IPS DF 6.9 (cell line): ENCODE results near the gene FAM217B.

ENCODE experiments used
- DNase-seq: peaks from one replicate; pipeline ENCODE4 v3.0.0-alpha.2; 2013; ENCODE audit warnings: low read depth, low spot score
- H3K27ac ChIP-seq: one replicate; pipeline ENCODE4 v1.5.1; 2013; ENCODE audit warnings: low read length, control low read depth
- H3K27me3 ChIP-seq: 2 replicates; pipeline ENCODE4 v1.6.1; 2013; ENCODE audit warnings: mild to moderate bottlenecking, low read length; ENCODE audit not compliant: control insufficient read depth, insufficient read depth
- H3K36me3 ChIP-seq: 2 replicates; pipeline ENCODE4 v1.6.1; 2013; ENCODE audit warnings: low read length; ENCODE audit not compliant: control insufficient read depth, insufficient read depth
- H3K4me1 ChIP-seq: 2 replicates; pipeline ENCODE4 v1.6.1; 2013; ENCODE audit warnings: low read length; ENCODE audit not compliant: control insufficient read depth, insufficient read depth
- H3K4me3 ChIP-seq: 2 replicates; pipeline ENCODE4 v1.5.1; 2013; ENCODE audit warnings: mild to moderate bottlenecking, low read length
- H3K9me3 ChIP-seq: 2 replicates; pipeline ENCODE4 v1.6.1; 2013; ENCODE audit warnings: low read length, inconsistent platforms; ENCODE audit not compliant: control insufficient read depth, insufficient read depth
- WGBS: extraction: QIAGEN DNeasy Blood & Tissue Kit; methylation state at CpG from one replicate; pipeline ENCODE4 v1.1.7; 2013; ENCODE audit warnings: mixed read lengths, missing lambda C conversion rate; ENCODE audit not compliant: insufficient read length, insufficient coverage; 5-methylcytosine and 5-hydroxymethylcytosine counted together

FAM217B gene

DNA sequence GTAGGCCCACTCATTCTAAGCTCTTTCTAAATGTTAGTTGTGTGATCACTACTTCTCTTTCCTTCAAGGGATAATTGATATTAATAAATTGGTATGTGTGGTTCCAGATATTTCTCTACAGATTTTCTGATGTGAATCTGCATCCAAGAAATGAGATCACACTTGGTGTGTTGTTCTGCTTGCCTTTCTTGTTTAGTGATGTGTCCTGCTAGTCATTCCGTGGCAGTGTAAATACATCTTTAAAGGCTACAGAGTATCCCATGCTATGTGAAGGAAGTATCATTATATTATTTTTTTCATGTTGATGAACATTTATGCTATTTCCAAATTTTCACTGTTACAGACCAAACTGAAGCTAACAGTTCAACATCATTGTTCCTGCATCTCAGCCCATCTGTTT lies 31.2 kb downstream of the FAM217B start:
- H3K4me1 ChIP-seq = no peaks in the 10 kb centered on the region
- H3K27ac ChIP-seq = no peak overlapping the region
- no peaks in the 10 kb centered on the region for H3K27me3 ChIP-seq
- no CpG with 5 or more reads among the region's 1 CpG for WGBS
- no peak for DNase-seq
- H3K9me3 ChIP-seq = no peaks in the 10 kb centered on the region
- H3K36me3 ChIP-seq = no peaks in the 10 kb centered on the region
- no peak overlapping the region for H3K4me3 ChIP-seq

- Histone ChIP-seq H3K9me3 (no peaks in the 10 kb centered on the region), H3K36me3 (no peaks in the 10 kb centered on the region), H3K4me3 (no peak overlapping the region), H3K27ac (no peak overlapping the region), H3K27me3 (no peaks in the 10 kb centered on the region), H3K4me1 (no peaks in the 10 kb centered on the region)
- DNase-seq = no peak
- WGBS = no CpG with 5 or more reads among the region's 12 CpGs
Observed at GRCh38 chr20:59972037-59972801, 32.0 kb downstream of the FAM217B start.

DNA sequence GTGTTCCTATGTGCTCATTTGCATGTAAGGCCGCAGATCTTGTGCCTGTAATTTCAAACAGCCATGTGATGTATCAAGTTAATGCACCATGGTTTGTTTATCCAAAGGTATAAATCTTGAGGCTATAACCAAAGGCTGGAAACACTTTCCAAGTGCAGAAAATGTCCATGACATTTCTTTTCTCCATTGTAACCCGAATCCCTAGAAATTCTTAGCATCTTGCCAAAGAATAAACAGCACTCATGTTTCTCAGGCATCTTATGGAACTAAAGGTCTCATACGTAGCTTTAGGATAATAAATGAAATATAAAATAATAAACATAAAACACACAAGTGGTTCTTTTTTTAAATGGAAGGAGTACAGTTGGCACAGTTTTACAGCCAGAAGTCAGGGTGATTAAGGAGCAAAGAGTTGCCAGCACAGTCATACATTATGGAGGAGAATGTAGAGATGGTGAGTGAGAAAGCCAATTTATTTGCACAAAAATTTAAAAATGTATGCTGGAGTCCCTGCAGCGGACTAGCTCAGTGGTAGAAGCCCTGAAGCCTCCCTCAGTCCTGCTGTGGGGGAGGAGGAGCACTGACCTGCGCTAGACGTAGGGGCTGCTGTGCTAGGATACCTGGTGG lies 36.1 kb downstream of the FAM217B start:
- H3K9me3 ChIP-seq = no peaks in the 10 kb centered on the region
- no peaks in the 10 kb centered on the region for H3K27me3 ChIP-seq
- no peaks in the 10 kb centered on the region for H3K4me1 ChIP-seq
- H3K4me3 ChIP-seq = no peak overlapping the region
- DNase-seq = no peak
- no peak overlapping the region for H3K27ac ChIP-seq
- no CpG with 5 or more reads among the region's 6 CpGs for WGBS
- H3K36me3 ChIP-seq = no peaks in the 10 kb centered on the region

DNA sequence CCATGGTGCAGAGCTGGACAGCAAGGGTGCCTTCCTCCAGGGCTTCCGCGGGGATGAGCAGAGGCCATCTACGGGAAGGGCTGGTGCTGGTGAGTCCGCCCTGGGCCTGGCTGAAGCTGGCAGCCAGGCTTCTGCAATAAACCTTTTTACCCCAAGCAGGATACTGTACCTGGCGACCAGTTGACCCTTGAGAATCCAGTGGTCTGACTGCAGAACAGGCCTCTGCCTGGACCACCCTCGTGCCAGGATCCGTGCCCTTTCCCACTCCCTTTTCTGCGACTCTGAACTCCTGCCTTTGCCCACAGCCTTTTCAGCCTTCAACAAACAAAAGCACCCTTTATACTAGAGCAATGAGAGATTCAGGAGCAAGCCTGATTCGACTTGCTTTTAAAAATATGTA lies 36.9 kb downstream of the FAM217B start:
- Histone ChIP-seq H3K36me3 (no peaks in the 10 kb centered on the region), H3K27ac (no peak overlapping the region), H3K4me1 (no peaks in the 10 kb centered on the region), H3K27me3 (no peaks in the 10 kb centered on the region), H3K9me3 (no peaks in the 10 kb centered on the region), H3K4me3 (no peak overlapping the region)
- no CpG with 5 or more reads among the region's 9 CpGs for WGBS
- DNase-seq = no peak

- no peaks in the 10 kb centered on the region for H3K27me3 ChIP-seq
- no peaks in the 10 kb centered on the region for H3K9me3 ChIP-seq
- no peak overlapping the region for H3K27ac ChIP-seq
- no peak for DNase-seq
- H3K4me1 ChIP-seq = no peaks in the 10 kb centered on the region
- no peak overlapping the region for H3K4me3 ChIP-seq
- no CpG with 5 or more reads among the region's 9 CpGs for WGBS
- no peaks in the 10 kb centered on the region for H3K36me3 ChIP-seq
Observed at GRCh38 chr20:59983076-59983475, 42.9 kb downstream of the FAM217B start.

DNA sequence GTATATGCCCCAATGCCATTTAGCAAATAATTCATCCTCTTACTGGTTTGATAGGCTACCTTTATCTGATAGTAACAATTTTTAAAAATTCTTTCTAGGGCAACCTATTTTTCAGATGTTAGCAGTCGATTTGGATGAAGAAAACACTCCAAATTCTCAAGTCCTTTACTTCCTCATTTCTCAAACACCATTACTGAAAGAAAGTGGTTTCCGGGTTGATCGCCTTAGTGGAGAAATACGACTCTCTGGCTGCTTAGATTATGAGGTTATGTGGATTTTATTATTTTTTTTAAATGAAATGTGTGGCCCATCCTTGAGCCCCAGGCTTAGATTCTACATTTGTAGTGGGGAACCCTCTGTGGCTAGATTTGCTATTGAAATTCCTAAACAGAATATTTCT lies 44.4 kb downstream of the FAM217B start:
- DNase-seq = no peak
- H3K36me3 ChIP-seq = no peaks in the 10 kb centered on the region

DNA sequence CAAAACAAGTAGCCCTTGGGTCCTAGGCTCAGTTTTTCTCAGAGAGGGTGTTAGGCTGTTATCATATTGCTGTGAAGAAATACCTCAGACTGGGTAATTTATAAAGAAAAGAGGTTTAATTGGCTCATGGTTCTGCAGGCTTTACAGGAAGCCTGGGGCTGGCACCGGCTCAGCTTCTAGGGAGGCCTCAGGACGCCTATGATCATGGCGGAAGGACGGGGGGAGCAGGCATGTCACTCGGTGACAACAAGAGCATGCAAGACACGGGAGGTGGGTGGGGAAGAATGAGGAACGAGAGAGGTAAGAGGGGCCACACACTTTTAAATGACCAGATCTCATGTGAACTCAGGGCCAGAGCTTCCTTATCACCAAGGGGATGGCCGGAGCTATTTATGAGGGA lies 45.0 kb downstream of the FAM217B start:
- Histone ChIP-seq H3K27ac (no peak overlapping the region), H3K4me3 (no peak overlapping the region), H3K9me3 (no peaks in the 10 kb centered on the region), H3K36me3 (no peaks in the 10 kb centered on the region), H3K4me1 (peaks cover 2% of the 10 kb centered on the region; the same call in 1 of the 2 replicates), H3K27me3 (no peaks in the 10 kb centered on the region)
- no peak for DNase-seq
- WGBS = no CpG with 5 or more reads among the region's 8 CpGs

More for the DNA sequence above, 44.4 kb downstream of the FAM217B start:
- Histone ChIP-seq H3K9me3 (no peaks in the 10 kb centered on the region), H3K4me3 (no peak overlapping the region), H3K4me1 (peaks cover 2% of the 10 kb centered on the region; the same call in 1 of the 2 replicates), H3K27me3 (no peaks in the 10 kb centered on the region), H3K27ac (no peak overlapping the region)
- 100% methylated on average over 3 of the region's 4 CpGs for WGBS

GRCh38 chr20:59985864-59986263 lies 45.7 kb downstream of the FAM217B start:
- DNase-seq = no peak
- Histone ChIP-seq H3K4me3 (no peak overlapping the region), H3K27me3 (no peaks in the 10 kb centered on the region), H3K9me3 (no peaks in the 10 kb centered on the region), H3K36me3 (no peaks in the 10 kb centered on the region), H3K4me1 (peaks cover 2% of the 10 kb centered on the region; the same call in 1 of the 2 replicates), H3K27ac (no peak overlapping the region)
- WGBS = no CpG with 5 or more reads among the region's 3 CpGs

DNA sequence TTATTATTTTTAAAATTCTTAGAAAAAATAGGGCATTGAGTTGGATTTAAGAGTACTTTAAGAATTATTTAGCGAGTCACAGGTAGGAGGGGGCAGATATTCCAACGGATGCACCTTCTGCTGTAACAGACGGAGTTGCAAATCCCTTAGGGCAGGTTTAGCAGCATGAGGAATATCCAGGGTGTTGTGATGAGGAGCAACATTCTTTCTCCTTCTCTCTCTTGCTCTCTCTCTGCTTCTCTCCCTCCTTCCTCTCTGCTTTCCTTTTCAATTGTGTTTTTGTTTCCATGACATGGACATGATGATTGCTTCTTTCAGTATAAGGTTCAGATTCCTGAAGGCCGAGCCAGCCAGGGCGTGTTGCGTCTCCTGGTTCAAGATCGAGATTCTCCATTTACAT lies 46.9 kb downstream of the FAM217B start:
- Histone ChIP-seq H3K4me1 (peaks cover 2% of the 10 kb centered on the region; the same call in 1 of the 2 replicates), H3K9me3 (no peaks in the 10 kb centered on the region), H3K27me3 (no peaks in the 10 kb centered on the region), H3K27ac (no peak overlapping the region), H3K36me3 (no peaks in the 10 kb centered on the region), H3K4me3 (no peak overlapping the region)
- no peak for DNase-seq
- WGBS = no CpG with 5 or more reads among the region's 7 CpGs

- WGBS = no CpG with 5 or more reads among the region's 5 CpGs
- H3K9me3 ChIP-seq = no peaks in the 10 kb centered on the region
- H3K36me3 ChIP-seq = no peaks in the 10 kb centered on the region
- no peaks in the 10 kb centered on the region for H3K27me3 ChIP-seq
- H3K4me3 ChIP-seq = no peak overlapping the region
- H3K4me1 ChIP-seq = peaks cover 2% of the 10 kb centered on the region; the same call in 1 of the 2 replicates
- H3K27ac ChIP-seq = no peak overlapping the region
- no peak for DNase-seq
Observed at GRCh38 chr20:59988141-59988540, 48.0 kb downstream of the FAM217B start.
